GM18517 (cell line): ENCODE results near the gene MLPH.

Experiments
- ATAC-seq: cut with Tn5 transposase; IDR thresholded peaks from one replicate; pipeline ENCODE4 v1.9.1; 2021; ENCODE audit warnings: mild to moderate bottlenecking, moderate library complexity; ENCODE audit not compliant: unreplicated experiment

Gene MLPH

DNA sequence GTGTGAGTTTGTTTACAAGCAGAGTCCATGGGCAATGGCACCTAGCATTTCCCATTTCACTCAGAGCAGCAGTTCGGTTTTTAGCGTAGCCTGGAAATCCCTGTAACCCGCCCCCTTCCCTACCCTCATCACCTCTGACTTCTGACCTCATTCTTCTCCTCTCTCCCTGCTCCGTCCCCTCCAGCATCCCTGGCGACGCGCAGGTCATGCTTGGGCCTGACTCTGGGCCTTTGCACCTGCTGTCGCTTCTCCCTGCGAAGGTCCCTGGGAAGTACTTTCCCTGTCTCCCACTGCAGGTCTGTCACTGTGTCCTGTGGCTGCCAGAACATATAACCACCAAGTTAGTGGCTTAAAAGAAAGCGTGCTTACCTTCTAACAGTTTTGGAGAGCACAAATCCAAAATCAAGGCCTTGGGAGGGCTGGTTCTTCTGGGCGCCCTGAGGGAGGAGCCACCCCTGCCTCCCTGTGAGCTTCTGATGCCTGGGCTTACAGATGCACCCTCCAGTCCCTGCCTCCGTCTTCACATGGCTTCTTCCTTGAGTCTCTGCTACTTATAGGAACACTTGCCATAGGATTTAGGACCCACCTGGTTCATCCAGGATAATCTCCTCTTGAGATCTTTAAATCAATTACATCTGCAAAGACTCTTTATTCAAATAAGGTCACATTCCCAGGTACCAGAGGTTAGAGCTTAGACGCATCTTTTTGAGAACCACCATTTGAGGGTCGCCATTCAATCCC lies 111.6 kb downstream of the MLPH start:
- ATAC-seq, result no peak

- no peak for ATAC-seq
Measured at GRCh38 chr2:237599465-237600110, 112.5 kb downstream of the MLPH start.

DNA sequence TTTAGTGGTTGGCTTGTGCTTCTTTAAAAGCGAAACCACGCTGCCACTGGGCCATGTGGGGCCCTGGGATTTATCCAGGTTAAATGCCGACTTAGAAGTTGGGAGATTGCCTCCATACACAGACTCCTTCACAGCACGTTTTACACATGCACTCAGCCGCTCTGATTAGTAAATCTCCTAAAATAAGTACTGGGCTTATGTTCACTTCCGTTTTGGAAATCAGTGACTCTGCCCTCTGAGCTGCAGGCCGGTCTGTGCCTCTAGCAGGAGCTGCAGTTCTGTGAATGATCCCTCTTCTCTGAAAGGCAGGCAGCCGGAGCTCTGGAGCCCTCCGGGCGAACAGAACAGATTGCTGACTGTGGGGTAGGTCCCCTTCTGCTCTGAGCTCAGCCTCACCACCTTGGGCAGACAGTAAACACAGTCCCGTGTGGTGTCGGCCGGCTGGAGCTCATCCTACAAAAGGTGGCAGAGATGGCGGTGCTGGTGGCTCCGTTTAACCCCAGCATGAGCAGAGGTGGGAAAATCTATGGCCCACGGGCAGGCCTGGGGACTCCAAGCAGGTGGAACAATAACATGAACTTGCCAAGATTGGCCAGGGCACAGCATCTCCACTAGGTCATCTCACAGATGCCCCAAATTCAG lies 113.3 kb downstream of the MLPH start:
- ATAC-seq, result no peak

GRCh38 chr2:237601453-237602116 lies 114.5 kb downstream of the MLPH start:
- ATAC-seq, result no peak

DNA sequence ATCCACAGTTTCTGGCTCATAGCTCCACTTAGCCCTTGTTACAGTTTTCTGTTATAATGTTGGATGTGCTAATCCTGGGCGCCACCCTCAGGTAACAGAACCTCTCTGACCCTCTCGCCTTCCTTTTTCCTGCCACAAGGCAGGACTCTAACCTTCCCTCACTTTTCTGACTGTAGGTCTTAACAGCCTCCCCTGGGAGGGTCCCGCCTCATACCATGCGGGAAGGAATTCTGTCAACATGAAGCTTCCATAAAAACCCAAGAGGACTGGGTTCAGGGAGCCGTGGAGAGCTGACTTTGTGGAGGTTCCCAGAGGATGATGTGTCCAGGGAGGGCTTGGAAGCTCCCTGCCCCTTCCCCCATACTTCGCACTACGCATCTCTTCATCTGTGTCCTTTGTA lies 115.4 kb downstream of the MLPH start:
- no peak for ATAC-seq

DNA sequence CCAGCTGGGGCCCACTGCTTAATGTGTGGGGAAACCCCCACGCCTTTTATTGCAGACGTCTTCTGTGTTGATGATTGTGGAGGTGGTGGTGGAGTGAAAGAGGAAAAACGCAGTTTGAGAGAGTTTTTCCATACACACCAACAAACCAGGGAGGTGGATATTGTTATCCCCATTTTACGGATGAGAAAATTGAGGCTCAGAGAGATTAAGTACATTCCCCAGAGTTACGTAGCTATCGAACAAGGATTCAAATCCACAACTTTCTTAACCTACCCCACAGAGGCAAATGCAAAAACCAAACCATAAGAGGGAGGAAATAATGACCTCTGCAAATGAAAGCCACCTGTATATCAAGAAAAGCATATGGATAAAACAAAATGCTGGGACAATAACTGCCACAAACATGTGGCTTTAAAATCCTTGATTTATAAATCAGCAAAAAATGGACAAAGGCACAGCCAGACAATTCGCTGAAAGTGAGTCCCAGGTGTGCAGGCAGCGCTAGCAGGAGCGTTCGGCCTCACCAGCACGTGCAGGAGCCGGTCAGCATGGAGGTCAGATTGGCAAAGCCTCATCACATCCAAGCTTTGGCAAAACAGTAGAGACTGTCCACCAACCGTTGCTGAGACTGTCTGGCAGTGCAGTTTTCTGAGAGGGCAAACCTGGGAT lies 116.1 kb downstream of the MLPH start:
- no peak for ATAC-seq

GRCh38 chr2:237603718-237604362 lies 116.8 kb downstream of the MLPH start:
- ATAC-seq, result no peak

- ATAC-seq, result no peak
Measured at GRCh38 chr2:237604391-237604790, 117.3 kb downstream of the MLPH start.
